KG1 (cell line): ENCODE measurements around the gene UBXN10.

Experiments used
- DNase-seq: peaks from one replicate; lab custom pipeline; 2025; lab: John Stamatoyannopoulos, UW

UBXN10 gene

DNA sequence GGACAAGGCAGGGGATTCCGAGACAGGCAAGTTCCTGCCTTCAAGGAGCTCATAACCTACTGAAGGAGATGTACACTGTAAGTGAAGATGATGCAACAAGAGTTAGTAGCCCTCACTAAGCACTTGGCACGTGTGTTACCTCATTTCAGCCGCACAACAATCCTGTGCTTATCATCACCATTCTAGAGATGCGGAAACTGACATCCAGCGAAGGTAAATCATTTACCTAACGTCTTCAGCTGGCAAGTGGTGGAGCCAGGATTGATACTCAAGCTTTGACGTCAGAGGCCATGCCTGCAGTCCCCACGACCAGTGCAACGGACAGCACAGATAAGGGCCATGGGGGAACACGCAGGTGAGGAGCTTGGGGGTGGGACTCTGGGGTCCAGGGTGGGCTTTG lies 2.9 kb upstream of the UBXN10 start:
- no peak for DNase-seq

DNA sequence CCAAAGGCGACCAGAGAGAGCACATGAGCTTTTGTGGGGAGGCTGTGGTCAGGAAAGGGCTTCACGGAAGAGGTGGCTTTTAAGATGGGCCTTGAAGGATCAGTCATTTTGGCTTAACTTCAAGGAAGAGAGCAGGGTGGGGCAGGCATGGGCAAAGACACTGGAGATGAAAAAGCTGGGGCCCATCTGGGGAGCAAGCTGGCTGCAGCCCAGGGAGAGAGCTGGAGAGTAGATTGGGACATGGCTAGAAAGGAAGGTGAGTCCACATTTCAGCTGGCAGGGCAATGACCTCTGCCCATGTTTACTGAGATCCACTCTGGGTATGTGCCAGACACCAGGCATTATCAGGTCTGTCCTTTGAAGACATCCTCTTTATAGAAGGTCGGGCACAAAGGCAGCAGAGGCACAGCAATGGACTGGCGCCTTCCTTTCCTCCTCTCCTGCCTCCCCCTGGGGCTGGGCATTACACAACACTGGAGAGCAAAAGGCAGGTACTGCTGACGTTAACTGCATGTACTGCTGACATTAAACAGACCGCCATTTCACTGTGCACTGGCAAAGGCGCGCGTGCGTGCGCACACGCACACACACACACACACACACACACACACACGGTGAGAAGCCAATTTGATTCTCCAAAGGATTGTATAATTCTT lies 2.2 kb upstream of the UBXN10 start:
- no peak for DNase-seq

DNA sequence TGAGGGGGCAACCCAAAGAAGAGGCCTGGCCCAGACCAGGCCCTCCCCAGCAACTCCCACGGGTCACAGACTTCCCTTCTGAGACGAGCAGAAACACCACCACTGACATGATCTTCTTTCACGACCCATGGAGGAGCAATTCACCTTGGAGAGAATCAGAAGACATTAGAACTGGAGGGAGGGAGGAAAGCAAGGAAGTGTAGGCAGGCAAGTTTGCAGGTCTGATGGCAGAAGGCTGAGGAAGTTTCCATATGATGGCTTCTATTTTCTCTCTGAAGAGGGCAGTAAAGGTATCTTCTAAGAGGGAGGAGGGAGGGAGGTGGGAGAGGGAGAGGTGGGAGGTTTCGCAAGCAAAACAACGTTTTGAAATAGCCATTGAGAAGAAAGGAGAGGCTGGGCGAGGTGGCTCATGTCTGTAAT lies 1.4 kb upstream of the UBXN10 start:
- no peak for DNase-seq

DNA sequence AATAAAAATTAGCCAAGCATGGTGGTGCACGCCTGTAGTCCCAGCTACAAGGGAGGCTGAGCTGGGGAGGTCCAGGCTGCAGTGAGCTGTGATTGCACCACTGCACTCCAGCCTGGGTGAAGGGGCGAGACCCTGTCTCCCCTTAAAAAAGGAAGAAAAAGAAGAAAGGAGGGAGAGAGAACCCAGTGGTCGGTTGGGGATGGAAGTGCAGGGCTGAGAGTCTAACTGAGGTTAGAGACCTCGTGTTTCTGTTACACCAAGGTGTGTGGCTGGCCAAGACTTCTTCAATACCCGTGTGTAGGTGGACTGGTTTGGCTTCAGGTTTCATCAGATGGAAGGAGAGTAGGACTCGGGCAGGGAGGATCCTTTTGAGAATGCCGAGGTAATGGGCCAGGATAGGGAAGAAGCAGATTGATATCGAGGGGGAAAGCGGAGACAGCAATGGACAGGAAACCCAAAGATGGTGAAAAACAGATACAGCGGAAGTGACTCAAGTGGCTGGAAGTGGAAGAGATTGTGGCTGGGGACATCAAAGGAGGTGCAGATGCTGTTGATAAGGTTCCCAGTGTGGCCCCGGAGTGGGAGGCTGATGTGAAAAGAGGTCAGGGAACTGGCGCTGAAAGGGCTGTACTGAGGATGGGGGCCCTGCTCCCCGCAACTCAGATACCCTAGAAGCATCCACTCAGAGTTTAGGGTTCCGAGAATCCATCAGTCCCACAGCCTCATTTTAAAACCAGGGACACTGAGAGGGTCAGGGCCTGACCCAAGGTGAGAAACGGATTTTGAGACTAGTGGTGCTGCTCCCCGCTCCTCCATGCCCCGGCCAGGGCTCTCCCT lies 681 bp upstream of the UBXN10 start:
- DNase-seq, result no peak

DNA sequence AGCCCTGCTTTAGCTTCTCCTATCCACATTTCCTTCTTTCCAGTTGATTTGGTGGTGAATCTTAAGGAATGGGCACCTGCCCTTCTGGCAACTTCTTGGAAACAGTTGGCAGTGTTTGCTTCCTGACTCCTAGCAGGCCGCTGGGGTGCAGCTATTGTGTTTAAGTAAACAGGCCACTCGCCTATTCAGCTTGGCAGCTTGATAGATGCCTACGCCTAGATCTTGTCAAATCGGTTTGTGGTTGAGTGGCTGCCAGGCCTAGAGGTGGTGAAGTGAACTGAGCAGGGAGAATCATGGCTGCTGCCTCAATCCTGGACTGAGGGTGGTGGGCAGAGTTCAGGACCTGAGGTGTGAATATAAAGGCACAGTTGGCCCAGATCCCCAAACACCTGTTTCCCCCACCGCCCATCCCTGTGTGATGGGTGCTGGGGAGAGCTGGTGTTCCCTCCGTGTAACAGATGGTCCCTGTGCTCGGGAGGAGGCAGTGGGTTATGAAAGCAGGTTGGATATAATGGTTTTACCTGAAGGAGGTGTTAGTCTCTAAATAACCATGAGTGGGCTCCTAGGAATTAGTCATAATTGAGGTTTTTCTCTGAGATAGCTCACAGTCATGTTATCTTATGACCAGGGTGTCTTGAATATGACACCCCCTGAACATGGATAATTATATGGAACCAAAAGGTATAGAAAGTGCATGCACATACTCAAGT lies 1.4 kb downstream of the UBXN10 start:
- no peak for DNase-seq

DNA sequence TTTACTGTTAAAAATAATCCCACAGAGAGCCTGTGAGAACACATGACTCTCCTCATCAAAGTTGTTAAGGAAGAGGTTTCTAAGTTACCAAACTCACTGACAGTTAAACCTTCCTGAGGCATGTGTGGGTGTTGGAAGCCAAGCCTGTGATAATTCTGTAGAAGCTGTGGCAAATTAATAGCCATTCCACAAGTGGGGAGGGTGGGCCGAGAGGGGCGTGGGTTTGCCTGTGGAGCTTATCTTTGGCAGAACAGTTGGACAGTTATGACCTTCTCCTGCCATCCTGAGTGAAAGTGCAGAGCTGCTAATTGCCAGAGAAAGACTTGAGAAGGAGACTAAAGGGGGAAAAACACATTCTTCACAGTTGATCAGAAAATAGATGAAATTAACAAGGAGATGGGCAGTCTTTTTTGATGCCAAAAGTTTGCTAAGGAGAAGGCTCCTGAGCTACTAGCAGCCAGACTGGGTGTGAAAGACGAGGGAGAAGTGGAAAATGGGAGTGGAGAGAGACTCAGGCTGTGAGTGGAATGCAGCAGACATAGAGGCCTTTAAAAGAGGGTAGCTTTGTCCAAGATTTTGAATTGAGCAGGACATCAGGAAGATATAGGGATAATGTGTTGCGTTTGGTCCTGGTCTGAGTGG lies 2.0 kb downstream of the UBXN10 start:
- no peak for DNase-seq

DNA sequence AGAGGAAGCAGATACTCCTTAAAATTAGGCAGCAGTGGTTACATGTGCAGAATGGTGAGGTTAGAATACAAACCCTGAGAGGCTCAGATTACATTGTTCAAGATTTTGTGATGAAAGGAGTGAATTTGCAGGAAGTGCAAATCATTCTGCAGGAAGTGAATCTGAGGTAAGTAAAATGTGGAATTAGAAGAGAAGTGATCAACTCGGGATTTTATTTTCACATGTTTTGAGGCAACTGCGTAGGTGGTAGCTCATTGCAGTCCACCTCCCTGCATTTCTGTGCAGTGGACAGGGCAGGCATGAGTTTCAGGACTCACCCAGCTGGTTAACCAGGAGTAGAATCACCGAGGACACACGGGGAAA lies 2.5 kb downstream of the UBXN10 start:
- DNase-seq, result no peak

DNA sequence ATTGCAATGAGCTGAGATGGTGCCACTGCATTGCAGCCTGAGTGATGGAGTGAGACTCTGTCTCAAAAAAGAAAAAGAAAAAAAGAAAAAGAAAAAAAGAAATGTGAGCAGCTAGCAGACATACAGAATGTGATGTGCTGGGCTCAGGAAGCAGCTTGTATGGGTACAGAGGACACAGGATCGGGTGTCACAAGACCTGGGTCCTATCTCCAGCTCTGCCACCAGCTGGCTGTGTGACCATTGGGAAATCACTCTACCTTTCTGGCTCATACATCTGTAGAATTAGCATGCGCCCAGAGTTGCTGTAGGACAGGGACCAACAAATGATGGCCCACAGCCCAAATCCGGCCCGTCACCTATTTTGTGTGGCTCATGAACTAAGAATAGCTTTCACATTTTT lies 3.8 kb downstream of the UBXN10 start:
- DNase-seq, result no peak

DNA sequence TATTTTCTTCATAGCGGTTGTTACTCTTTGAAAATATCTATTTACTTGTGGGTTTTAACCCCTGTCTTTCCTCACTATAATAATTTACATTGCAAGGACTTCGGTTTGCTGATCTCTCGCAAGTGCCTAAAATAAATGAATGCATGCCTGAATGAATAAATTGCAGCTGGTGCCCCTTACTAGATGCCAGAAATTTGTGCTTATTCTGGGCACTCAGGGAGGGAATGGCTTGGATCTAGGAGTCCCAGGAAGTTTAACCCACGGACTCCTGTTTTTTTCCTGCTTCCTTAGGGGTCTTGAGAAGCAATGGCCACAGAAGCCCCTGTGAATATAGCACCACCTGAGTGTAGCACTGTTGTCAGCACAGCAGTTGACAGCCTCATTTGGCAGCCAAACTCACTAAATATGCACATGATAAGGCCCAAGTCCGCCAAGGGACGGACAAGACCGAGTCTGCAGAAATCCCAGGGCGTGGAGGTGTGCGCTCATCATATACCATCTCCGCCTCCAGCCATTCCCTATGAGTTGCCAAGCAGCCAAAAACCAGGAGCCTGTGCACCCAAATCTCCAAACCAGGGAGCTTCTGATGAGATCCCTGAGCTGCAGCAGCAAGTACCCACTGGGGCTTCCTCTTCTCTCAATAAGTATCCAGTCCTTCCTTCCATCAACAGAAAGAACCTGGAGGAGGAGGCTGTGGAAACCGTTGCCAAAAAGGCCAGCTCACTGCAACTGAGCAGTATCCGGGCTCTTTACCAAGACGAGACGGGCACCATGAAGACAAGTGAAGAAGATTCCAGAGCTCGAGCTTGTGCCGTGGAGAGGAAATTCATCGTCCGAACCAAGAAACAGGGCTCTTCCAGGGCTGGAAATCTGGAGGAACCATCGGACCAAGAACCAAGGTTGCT lies 4.6 kb downstream of the UBXN10 start:
- no peak for DNase-seq

DNA sequence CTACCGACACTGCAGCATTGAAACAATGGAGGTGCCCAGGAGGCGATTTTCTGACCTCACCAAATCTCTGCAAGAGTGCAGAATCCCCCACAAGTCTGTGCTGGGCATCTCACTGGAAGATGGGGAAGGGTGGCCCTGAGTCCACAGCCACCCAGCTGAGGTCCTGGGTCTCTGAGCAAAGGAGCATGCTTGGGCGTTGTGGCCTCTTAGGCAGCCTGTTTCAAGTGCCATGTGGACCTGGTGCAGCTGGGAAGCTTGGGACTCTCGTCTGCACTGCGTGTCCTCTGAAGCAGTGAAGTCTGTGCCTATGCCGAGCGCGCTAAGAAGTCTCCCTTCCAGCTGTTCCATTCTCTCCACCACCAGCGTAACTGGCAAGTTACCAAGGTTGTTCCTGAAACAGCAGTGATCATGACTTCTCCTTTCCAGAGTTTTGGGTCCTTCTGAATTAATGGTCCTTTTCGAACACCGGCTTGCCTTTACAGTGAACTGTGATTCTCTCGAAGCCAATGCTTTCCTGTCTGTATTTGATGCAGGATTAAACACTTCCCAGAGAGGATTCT lies 5.5 kb downstream of the UBXN10 start:
- DNase-seq, result no peak

DNA sequence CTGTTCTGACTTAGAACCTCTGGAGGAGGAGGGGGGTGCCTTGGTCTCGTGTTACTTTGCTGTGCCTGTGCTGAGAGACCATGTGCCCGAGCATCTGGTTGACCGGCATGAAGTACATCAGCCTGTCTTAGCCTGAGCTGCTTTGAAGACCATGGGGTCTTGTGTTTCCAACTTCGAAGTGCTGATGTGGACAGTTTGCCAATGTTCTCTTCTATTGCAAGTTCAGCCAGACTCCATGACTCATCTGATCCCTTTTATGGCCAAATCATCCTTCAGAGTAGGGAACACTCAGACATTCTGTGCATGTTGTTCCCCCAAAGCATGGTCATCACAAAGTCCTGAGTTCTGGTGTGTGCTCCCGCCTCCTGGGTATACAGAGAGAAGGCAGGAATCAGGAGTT lies 6.5 kb downstream of the UBXN10 start:
- DNase-seq, result no peak

DNA sequence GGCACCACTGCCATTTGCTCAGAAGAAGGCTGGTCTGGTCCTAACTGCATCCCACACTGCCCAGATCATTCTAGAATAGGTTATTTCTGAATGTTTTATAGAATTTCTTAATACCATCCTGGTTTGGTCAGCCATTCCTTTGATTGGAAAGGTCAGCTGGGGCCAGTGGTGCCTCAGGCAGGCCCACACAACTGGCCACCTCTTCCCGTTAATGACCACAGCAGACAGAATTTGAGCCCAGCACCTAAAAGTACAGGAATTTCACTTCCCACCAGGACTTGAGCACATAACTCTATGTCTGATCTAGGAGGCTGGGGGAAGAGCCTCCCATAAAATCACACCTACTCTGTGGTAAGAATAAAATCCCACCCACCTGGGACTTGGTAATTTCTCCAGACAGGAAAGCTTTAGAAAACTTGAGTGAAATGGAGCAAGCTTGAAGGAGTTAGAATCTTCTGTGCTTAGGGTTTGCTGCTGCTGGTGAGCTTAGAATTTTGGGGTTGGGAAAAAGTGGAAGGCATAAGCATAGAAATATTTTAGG lies 7.0 kb downstream of the UBXN10 start:
- no peak for DNase-seq

DNA sequence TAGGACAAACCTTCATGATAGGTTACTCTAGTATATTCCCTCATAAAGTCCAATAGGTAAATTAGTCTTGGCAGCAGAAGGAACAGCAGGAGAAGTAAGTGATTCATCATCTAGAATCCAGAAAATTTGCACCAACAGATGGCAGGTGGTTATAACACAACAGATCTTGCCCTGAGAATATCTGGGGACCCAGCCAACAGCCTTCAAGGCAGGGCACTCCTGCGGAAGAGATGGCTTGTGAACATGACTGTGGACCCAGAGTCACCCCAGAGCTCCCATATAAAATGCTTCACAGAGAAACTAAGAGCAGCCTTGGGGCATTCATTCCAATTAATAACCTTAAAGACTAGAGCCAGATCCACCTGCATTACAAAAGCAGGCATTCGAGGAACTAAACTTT lies 8.3 kb downstream of the UBXN10 start:
- DNase-seq, result no peak

DNA sequence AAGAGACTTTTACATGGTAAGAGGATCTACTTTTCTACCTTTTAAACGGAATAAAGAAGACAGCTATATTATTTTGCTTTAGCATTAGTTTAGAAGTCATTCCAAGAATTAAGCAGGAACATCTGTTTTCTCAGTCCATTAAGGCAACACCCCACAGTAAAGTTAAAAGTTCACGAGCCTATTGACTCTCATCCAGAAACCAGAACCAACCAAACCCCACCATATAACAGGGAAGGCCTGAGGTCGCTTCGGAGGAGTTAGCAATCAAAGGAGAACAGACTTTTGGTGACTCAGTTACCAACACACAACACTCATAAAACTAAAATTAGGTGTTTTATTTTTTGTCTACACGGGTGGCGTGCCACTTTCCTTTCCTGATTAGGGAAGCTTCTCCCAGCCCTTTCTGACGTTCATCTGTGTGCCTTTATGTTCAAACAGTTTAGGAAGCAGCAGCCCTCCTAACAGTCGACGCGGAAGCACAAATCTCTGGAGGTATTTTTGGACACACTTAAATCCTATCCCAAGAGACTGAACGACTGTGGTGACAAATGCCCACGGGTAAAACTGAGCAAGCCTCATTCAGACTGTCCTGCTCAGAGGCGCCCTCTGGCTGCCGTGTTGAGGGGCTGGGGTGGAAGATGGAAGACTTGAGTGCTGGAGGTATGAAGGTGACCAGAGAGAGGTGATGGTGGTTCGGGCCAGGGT lies 9.0 kb downstream of the UBXN10 start:
- peak; percentile 28 for DNase-seq

DNA sequence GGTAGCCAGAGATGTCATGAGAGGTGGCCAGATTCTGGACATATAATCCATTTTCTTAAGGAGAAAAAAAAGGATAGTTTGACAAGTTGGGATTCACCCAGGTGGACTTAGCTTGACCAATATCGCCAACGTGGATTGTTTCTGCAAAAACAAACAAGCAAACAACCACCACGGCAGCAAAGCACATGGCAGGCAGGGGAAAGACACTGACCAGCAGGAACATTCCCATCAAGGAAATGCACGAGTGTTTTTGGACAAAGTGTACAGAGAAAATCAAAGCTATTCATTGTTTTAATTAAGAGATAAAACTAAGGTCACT lies 9.5 kb downstream of the UBXN10 start:
- DNase-seq, result no peak

DNA sequence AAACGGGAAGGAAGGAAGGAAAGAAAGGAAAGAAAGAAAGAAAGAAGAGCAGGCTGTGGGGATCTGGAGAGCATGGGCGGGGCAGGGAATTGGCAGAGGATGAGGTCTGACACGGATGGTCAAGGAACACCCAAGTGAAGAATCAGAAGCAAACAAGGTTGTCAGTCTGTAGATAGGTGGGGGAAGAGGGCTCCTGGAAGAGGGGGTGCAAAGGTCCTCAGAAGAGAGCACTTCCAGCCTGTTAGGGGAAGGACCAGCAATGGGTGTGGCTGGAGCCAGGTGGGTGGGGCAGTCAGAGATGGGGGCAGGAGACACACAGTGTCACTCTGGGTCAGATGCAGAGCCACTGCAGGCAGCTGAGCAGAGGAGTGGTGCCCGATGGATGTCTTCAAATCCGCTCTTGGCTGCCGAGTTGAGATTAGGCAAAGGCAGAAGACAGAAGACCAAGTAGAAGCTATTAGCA lies 11.5 kb downstream of the UBXN10 start:
- no peak for DNase-seq

DNA sequence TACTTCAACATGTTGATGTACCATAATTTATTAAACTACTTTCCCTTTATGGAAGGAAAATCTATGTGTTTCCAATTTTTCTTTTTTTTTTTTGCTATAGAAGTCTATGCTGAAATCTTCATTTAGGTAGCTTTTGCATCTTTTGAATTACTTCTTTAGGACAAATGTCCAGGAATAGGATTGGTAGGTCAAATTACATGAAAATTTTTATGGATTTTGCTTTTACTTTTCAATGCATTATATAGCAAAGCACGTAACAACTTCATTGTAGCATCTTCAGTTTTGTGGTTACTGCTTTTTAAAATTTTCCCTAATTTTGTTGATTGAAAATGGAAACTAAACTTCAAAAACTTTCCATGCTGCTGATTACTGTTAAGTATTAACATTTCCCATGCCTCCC lies 12.4 kb downstream of the UBXN10 start:
- DNase-seq, result no peak

DNA sequence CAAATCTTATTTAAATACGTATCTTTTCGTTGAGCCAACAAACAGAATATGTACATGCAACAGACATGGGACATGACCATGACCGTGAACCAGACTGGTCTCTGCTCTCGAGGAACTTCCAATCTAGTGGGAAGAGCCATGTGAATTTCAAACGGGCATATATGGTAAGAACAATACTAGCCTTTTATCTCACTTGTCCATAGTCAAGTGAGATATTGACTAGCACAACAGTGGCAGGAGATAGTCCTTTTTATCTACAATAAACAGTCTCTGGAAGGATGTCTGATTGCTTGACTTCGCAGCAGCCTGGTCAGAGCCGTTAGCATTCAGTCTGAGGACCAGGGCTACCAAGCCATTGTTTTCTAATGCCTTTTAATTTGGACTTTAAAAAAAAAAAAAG lies 13.0 kb downstream of the UBXN10 start:
- DNase-seq, result no peak

DNA sequence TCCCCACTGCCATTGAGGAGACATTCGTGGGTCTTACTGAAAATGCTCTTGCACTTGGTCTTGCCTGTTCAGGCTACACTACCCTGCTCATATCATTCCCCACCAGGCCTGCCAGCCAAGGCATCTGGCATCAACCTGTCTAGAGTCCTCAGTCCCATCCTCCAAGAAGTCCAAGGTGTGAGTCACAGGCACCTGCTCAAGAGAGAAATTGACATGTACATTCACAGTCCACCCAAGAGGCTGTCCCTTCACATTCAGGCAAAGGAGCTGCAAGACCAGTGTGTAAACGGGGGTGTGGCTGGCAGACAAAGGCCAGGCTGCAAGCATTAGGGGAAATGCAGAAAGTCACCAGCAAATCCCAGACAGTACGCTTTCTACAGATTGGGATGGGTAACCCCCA lies 13.5 kb downstream of the UBXN10 start:
- DNase-seq, result no peak

DNA sequence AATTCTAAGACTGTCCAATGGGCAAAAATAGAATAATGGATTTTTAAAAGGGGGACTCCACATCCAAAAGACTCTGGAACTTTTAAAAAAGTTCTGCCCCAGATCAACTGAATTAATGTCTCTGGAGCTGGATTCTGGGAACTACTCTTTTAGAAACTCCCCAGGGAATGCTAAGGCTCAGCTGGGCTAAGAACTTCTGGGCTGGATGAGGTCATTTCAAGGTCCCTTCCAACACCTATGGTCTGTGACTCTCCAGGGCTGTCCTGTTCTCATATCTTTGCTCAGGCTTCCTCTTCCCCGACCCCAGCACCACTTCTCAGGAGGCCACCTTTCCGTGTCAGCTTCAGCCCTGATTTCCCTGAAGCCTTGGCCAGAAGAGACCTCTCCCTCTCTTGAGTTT lies 13.9 kb downstream of the UBXN10 start:
- no peak for DNase-seq
